OCI-LY3 (cell line): ENCODE measurements around the gene CLSTN1.

Source experiments
- H2AFZ ChIP-seq: fragments of 200-600, 300-600 bp; shearing (Covaris generic); 2 replicates; pipeline ENCODE4 v1.6.0; 2014; ENCODE audit warnings: antibody characterized with exemption, low read depth, low read length
- H3K27ac ChIP-seq: fragments of 200-600, 300-600 bp; sonication (generic); 2 replicates; pipeline ENCODE4 v1.5.1; 2014; ENCODE audit warnings: mild to moderate bottlenecking, low read length, moderate library complexity, mixed read lengths
- H3K27me3 ChIP-seq: fragments of 200-600, 300-600 bp; sonication (generic); 2 replicates; pipeline ENCODE4 v1.6.1; 2014; ENCODE audit warnings: low read depth, low read length, mixed read lengths
- H3K36me3 ChIP-seq: fragments of 200-600, 300-600 bp; sonication (generic); replicated peaks from 2 replicates; pipeline ENCODE3; 2014; ENCODE audit warnings: low read depth, low read length, mixed read lengths
- H3K4me1 ChIP-seq: fragments of 300-600, 200-600 bp; sonication (generic); 2 replicates; pipeline ENCODE4 v1.6.1; 2014; ENCODE audit warnings: low read length, mixed read lengths
- H3K4me2 ChIP-seq: fragments of 200-600, 300-600 bp; sonication (generic); 2 replicates; pipeline ENCODE4 v1.6.1; 2014; ENCODE audit warnings: low read length, mixed read lengths
- H3K4me3 ChIP-seq: fragments of 300-600, 200-600 bp; sonication (generic); 2 replicates; pipeline ENCODE4 v1.5.1; 2014; ENCODE audit warnings: antibody characterized with exemption, mild to moderate bottlenecking, low read length, moderate library complexity
- H3K79me2 ChIP-seq: fragments of 300-600, 200-600 bp; shearing (Covaris generic); 2 replicates; pipeline ENCODE4 v1.6.1; 2014; ENCODE audit warnings: mild to moderate bottlenecking, low read length, mixed read lengths
- H3K9ac ChIP-seq: fragments of 300-600, 200-600 bp; shearing (Covaris generic); 2 replicates; pipeline ENCODE4 v1.6.0; 2014; ENCODE audit warnings: mild to moderate bottlenecking, low read length, moderate library complexity
- H3K9me3 ChIP-seq: fragments of 200-600, 300-600 bp; shearing (Covaris generic); 2 replicates; pipeline ENCODE4 v1.6.1; 2014; ENCODE audit warnings: low read length, mixed read lengths; ENCODE audit not compliant: insufficient read depth
- H4K20me1 ChIP-seq: fragments of 200-600, 300-600 bp; sonication (generic); 2 replicates; pipeline ENCODE4 v1.6.1; 2016; ENCODE audit warnings: low read length, mixed read lengths; ENCODE audit not compliant: insufficient read depth
- EZH2phosphoT487 ChIP-seq: fragments of 200-600 bp; shearing (Covaris generic); IDR thresholded peaks from 2 replicates; pipeline ENCODE4 v1.6.1; 2018; ENCODE audit warnings: antibody characterized with exemption, mixed run types, low read depth
- TF ChIP-seq, protein P1 (sequence below): fragments of 200-600, 300-600 bp; sonication (generic); IDR thresholded peaks from 2 replicates; pipeline ENCODE4 v1.5.1; 2014; ENCODE audit warnings: antibody characterized with exemption, low read length, low read depth

The CLSTN1 gene

DNA sequence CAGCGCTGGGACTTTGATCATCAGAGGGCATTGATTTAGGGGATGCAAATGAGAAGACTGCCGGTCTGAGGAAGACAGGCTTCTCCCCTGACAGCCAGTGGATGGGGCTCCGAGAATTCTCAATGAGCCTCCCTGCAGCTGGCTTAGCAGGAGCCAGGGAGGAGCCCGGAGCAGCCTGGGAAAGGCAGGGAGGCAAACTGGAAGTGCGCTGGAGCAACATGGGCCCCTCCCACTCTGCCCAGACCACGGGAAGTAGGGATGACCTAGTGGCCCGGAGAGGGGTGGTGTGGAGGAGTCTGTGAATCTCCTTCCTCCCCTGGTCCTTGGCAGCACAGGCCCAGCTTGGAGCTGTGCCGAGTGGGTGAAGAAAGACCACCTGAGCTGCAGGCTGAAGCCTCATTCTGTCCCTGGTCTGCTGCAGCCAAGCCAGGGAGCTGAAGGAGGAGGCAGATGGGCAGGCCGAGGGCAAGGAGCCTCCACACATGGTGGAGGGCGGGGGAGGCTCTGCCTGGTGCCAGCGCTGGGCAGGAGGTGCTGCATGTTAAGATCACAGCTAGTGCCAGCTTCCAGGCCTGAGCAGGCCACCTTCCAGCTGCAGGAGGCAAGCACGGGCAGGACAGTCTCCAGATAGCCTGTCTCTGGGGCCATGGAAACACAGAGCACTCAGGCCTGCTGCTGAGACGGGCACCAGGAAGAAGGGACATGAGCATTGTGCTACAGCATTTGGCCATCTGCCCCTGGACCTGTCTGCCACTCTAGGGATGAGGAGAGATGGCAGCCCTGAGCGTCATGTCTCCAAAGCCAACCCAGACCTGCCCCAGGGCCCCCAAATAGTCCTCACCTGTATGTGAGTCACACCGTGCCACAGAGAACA, 12.2 kb upstream of the CLSTN1 start:
- H3K4me3 ChIP-seq, result no peak overlapping the region
- no peak overlapping the region for H3K27ac ChIP-seq
- no peak overlapping the region for H2AFZ ChIP-seq
- no peaks in the 10 kb centered on the region for H3K4me1 ChIP-seq
- no peak overlapping the region for H3K4me2 ChIP-seq
- no peaks in the 10 kb centered on the region for H4K20me1 ChIP-seq
- no peaks in the 10 kb centered on the region for H3K36me3 ChIP-seq
- H3K79me2 ChIP-seq, result no peaks in the 10 kb centered on the region
- H3K9me3 ChIP-seq, result no peaks in the 10 kb centered on the region
- TF ChIP-seq, protein P1, sequence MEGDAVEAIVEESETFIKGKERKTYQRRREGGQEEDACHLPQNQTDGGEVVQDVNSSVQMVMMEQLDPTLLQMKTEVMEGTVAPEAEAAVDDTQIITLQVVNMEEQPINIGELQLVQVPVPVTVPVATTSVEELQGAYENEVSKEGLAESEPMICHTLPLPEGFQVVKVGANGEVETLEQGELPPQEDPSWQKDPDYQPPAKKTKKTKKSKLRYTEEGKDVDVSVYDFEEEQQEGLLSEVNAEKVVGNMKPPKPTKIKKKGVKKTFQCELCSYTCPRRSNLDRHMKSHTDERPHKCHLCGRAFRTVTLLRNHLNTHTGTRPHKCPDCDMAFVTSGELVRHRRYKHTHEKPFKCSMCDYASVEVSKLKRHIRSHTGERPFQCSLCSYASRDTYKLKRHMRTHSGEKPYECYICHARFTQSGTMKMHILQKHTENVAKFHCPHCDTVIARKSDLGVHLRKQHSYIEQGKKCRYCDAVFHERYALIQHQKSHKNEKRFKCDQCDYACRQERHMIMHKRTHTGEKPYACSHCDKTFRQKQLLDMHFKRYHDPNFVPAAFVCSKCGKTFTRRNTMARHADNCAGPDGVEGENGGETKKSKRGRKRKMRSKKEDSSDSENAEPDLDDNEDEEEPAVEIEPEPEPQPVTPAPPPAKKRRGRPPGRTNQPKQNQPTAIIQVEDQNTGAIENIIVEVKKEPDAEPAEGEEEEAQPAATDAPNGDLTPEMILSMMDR, result no peak
- TF ChIP-seq EZH2phosphoT487, result no peak
- no peak overlapping the region for H3K9ac ChIP-seq
- H3K27me3 ChIP-seq, result no peaks in the 10 kb centered on the region

GRCh38 chr1:9835404-9835757, 11.6 kb upstream of the CLSTN1 start:
- no peak overlapping the region for H3K9ac ChIP-seq
- H3K4me2 ChIP-seq, result no peak overlapping the region

DNA sequence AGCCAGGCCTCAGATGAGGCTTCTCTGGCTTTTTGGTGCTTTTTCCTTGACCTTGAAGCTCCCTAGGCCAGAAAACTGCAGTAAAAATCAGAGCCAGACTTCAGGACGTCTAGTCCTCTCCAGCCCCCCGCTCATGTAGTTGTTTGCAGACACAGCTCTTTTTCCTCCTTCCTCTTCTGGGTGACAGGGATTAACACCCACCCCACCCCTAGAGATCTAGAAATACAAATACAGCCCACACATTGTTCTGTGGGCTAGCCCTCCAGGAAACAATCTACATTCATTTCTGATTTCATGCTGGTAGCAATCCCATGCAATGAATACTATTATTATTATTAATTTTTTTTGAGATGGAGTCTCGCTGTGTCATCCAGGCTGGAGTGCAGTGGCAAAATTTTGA, 9.9 kb upstream of the CLSTN1 start:
- H3K4me2 ChIP-seq, result no peak overlapping the region
- no peaks in the 10 kb centered on the region for H3K79me2 ChIP-seq
- H3K4me1 ChIP-seq, result no peaks in the 10 kb centered on the region

More at GRCh38 chr1:9835404-9835757, 11.6 kb upstream of the CLSTN1 start:
- no peaks in the 10 kb centered on the region for H3K9me3 ChIP-seq
- TF ChIP-seq, protein P1, result no peak
- TF ChIP-seq EZH2phosphoT487, result no peak
- H2AFZ ChIP-seq, result no peak overlapping the region
- H3K36me3 ChIP-seq, result no peaks in the 10 kb centered on the region
- H3K4me3 ChIP-seq, result no peak overlapping the region
- no peak overlapping the region for H3K27ac ChIP-seq
- no peaks in the 10 kb centered on the region for H3K4me1 ChIP-seq
- H3K79me2 ChIP-seq, result no peaks in the 10 kb centered on the region
- no peaks in the 10 kb centered on the region for H3K27me3 ChIP-seq
- H4K20me1 ChIP-seq, result no peaks in the 10 kb centered on the region

GRCh38 chr1:9827558-9828185, 3.9 kb upstream of the CLSTN1 start:
- peaks cover 33% of the 10 kb centered on the region for H3K4me1 ChIP-seq
- no peak for TF ChIP-seq EZH2phosphoT487
- TF ChIP-seq, protein P1, result no peak
- no peak overlapping the region for H3K9ac ChIP-seq
- no peak overlapping the region for H3K27ac ChIP-seq
- no peaks in the 10 kb centered on the region for H3K27me3 ChIP-seq
- H3K9me3 ChIP-seq, result no peaks in the 10 kb centered on the region
- H2AFZ ChIP-seq, result no peak overlapping the region; the same call in 1 of the 2 replicates
- H3K4me3 ChIP-seq, result no peak overlapping the region
- H3K4me2 ChIP-seq, result peak overlapping the region; percentile 31
- peaks cover 2% of the 10 kb centered on the region; the same call in 1 of the 2 replicates for H4K20me1 ChIP-seq
- peaks cover 9% of the 10 kb centered on the region for H3K79me2 ChIP-seq
- no peaks in the 10 kb centered on the region for H3K36me3 ChIP-seq

More for the DNA sequence above, 9.9 kb upstream of the CLSTN1 start:
- no peaks in the 10 kb centered on the region for H3K9me3 ChIP-seq
- no peaks in the 10 kb centered on the region for H4K20me1 ChIP-seq
- H2AFZ ChIP-seq, result no peak overlapping the region
- no peak overlapping the region for H3K27ac ChIP-seq
- no peak overlapping the region for H3K9ac ChIP-seq
- TF ChIP-seq, protein P1, result no peak
- no peak for TF ChIP-seq EZH2phosphoT487
- no peaks in the 10 kb centered on the region for H3K36me3 ChIP-seq
- no peak overlapping the region for H3K4me3 ChIP-seq
- H3K27me3 ChIP-seq, result no peaks in the 10 kb centered on the region
